Kidney (tissue), 14 donors: ENCODE results near the gene DBN1. TPM values are rescaled to one million over a fixed set of nuclear protein-coding genes. Genes with fewer than 3 reads are reported as not detected.

Experiments
- DNase-seq, 5 donors: peaks; one replicate each; pipeline ENCODE4 v3.0.0-alpha.2; 2013 to 2020
- FAIRE-seq: peaks from 2 replicates; lab custom pipeline; 2012; peaks lifted over from hg19 to GRCh38; lab: Jason Lieb, UNC
- H3K27ac ChIP-seq, 2 donors: one replicate each; pipeline ENCODE4 v1.7.0; 2013; ENCODE audit warnings: low read depth in 2 of 2, low read length in 2 of 2, inconsistent platforms in 1 of 2
- H3K27me3 ChIP-seq: one replicate; pipeline ENCODE4 v1.7.1; 2013; ENCODE audit warnings: low read length, inconsistent platforms; ENCODE audit not compliant: control insufficient read depth, insufficient read depth
- H3K36me3 ChIP-seq, 3 donors: one replicate each; pipeline versions ENCODE4 v1.7.0 to v1.7.1; 2013; ENCODE audit warnings: low read length in 3 of 3, control low read depth in 1 of 3, inconsistent platforms in 1 of 3; ENCODE audit not compliant: insufficient read depth in 3 of 3, control insufficient read depth in 2 of 3
- H3K4me1 ChIP-seq, 3 donors: one replicate each; pipeline versions ENCODE4 v1.7.0 to v1.7.1; 2013; ENCODE audit warnings: low read length in 3 of 3, inconsistent platforms in 1 of 3, low read depth in 1 of 3; ENCODE audit not compliant: control insufficient read depth in 2 of 3, insufficient read depth in 2 of 3
- H3K4me3 ChIP-seq, 3 donors: one replicate each; pipeline versions ENCODE4 v1.7.0 to v1.8.1; 2013; ENCODE audit warnings: low read length in 3 of 3, control low read depth in 1 of 3, inconsistent platforms in 1 of 3
- H3K9ac ChIP-seq, 3 donors: one replicate each; pipeline versions ENCODE4 v1.7.0 to v1.7.1; 2013; ENCODE audit warnings: low read length in 3 of 3, control low read depth in 1 of 3, inconsistent platforms in 1 of 3
- H3K9me3 ChIP-seq, 3 donors: one replicate each; pipeline versions ENCODE4 v1.7.0 to v1.7.1; 2013; ENCODE audit warnings: low read length in 3 of 3, control low read depth in 1 of 3, inconsistent platforms in 1 of 3; ENCODE audit not compliant: control insufficient read depth in 2 of 3, insufficient read depth in 1 of 3
- CTCF ChIP-seq: IDR thresholded peaks from 3 replicates; pipeline ENCODE4 v1.5.1; 2012; ENCODE audit warnings: mild to moderate bottlenecking, moderate library complexity, borderline replicate concordance; ENCODE audit not compliant: insufficient read depth; ENCODE audit errors: extremely low read depth
- intact Hi-C: fragments of 100-400 bp; cut with DNase I; formaldehyde crosslinking; loops from one replicate; pipeline ENCODE4 v1.11.1; 2022
- polyA plus RNA-seq: library from polyadenylated mRNA; stranded (reverse); fragments of 350-450 nt; fragmentation: Illumina TruSeq; extraction: RNeasy Lipid Tissue Mini Kit (QIAGEN cat#74804); gene quantifications from one replicate; pipeline ENCODE4 v1.2.3, GENCODE V29; 2014; ENCODE audit warnings: low read depth, low replicate concordance; ENCODE audit not compliant: insufficient read depth
- total RNA-seq: library from RNA; stranded (reverse); fragmentation: NEBNext Ultra II Directional; extraction: Animal tissue kit (Norgen Biotek cat#: 25700); gene quantifications from one replicate; pipeline ENCODE4 v1.2.1, GENCODE V29; 2021
- donor health status: control.
- donor health status: control.
- donor health status: control.
- donor health status: control.
- donor health status: control.
- donor health status: DM: yes; HTN: yes; CAD: no.
- donor health status: Normal renal cell carcinoma (clear cell type).

Gene DBN1
- total and polyA plus RNA-seq, 2 donors from 2014 or later: 56.5 to 64.2 TPM

GRCh38 chr5:177410575-177410974, 62.9 kb downstream of the DBN1 start:
- Histone ChIP-seq H3K9ac (no peak overlapping the region), H3K4me3 (no peak overlapping the region), H3K27ac (no peak overlapping the region), H3K4me1 (no peaks in the 10 kb centered on the region), H3K9me3 (no peaks in the 10 kb centered on the region), H3K36me3 (no peaks in the 10 kb centered on the region), H3K27me3 (no peaks in the 10 kb centered on the region)
- no peak for TF ChIP-seq CTCF
- DNase-seq: no peak
- intact Hi-C loops: no loop called here
- FAIRE-seq: no peak

DNA sequence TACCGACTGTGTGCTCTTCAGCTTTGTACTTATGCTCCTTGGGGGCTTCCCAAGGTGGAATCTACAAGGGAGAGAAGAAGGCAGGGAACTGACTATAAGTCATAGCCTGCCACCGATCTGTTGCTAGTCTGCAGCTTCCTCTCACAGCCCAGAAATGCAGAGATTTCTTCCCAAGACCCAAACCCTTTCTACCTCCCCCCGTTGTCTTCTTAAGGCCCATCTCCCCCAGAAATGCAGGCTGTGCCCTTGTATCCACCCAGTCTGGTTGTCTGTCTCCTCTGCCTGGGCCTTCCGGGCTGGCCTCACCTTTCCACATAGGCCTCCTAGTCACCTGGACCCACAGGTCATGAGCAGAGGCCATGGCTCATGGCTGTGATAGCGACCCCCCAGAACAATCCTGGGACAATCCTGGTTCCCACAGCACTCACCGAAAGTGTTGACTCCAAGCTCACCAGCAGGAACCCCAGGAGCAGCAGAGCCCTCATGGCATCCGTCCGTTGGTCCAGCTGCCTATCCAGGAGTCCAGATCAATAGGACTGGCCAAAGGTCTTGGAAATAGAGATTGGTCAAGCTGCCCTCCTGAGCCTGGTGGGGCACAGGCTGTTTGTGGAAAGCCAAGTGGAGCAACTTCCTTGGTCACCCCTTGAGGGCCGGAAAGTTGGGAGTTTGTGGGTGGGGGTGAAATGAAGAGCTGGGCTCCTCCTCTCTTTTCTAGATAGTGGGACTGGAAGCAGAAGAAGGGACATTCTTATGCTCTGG, 64.2 kb downstream of the DBN1 start, which contains the start of gene F12:
Gene F12, minus strand, starts transcription at position 522 of the 759 bp plus-strand sequence. Its CDS starts 37 bp downstream, at position 485.
- Histone ChIP-seq H3K27me3 (no peaks in the 10 kb centered on the region), H3K9me3 (no peaks in the 10 kb centered on the region), H3K4me3 (no peak within 1 kb of the TSS), H3K4me1 (peaks cover 0 to 6% (median 0%) of the 10 kb centered on the region in 3 donors), H3K9ac (no peak within 1 kb of the TSS), H3K27ac (no peak within 1 kb of the TSS), H3K36me3 (no peaks in the 10 kb centered on the region)
- no peak for FAIRE-seq
- intact Hi-C loops: loop anchor here (5.0 kb wide), 1 partner anchor 43 kb away; no protein-coding TSS in a partner anchor
- DNase-seq: no peak
- TF ChIP-seq CTCF: no peak

Other genes starting within 250 kb of the DBN1 start
- 25.0 TPM for gene RAB24, start 169.9 kb downstream of the DBN1 start, total RNA-seq
- gene RAB24, start 169.9 kb downstream of the DBN1 start, polyA plus RNA-seq: 77.6 TPM
- 90.8 TPM for gene PRELID1, start 169.8 kb downstream of the DBN1 start, total RNA-seq
- gene PRELID1, start 169.8 kb downstream of the DBN1 start, polyA plus RNA-seq: 351 TPM
- 6.6 TPM for gene MXD3, start 161.7 kb downstream of the DBN1 start, total RNA-seq
- 4.9 TPM for gene MXD3, start 161.7 kb downstream of the DBN1 start, polyA plus RNA-seq
- gene LMAN2, start 122.0 kb downstream of the DBN1 start, total RNA-seq: 137 TPM
- gene LMAN2, start 122.0 kb downstream of the DBN1 start, polyA plus RNA-seq: 190 TPM
- gene RGS14, start 115.7 kb downstream of the DBN1 start, total RNA-seq: 28.4 TPM
- 56.3 TPM for gene RGS14, start 115.7 kb downstream of the DBN1 start, polyA plus RNA-seq
- gene SLC34A1, start 89.2 kb downstream of the DBN1 start, total RNA-seq: 0.91 TPM
- 211 TPM for gene SLC34A1, start 89.2 kb downstream of the DBN1 start, polyA plus RNA-seq
- gene PFN3, start 73.0 kb downstream of the DBN1 start, total RNA-seq: not detected
- gene PFN3, start 73.0 kb downstream of the DBN1 start, polyA plus RNA-seq: not detected
- 4.2 TPM for gene F12, start 64.1 kb downstream of the DBN1 start, total RNA-seq
- 3.1 TPM for gene F12, start 64.1 kb downstream of the DBN1 start, polyA plus RNA-seq
- 37.8 TPM for gene GRK6, start 47.0 kb downstream of the DBN1 start, total RNA-seq
- gene GRK6, start 47.0 kb downstream of the DBN1 start, polyA plus RNA-seq: 9.6 TPM
- 5.5 TPM for gene PRR7, start 26.8 kb downstream of the DBN1 start, total RNA-seq
- gene PRR7, start 26.8 kb downstream of the DBN1 start, polyA plus RNA-seq: 1.6 TPM
- 89.7 TPM for gene PDLIM7, start 24.0 kb upstream of the DBN1 start, total RNA-seq
- 46.4 TPM for gene PDLIM7, start 24.0 kb upstream of the DBN1 start, polyA plus RNA-seq
- 18.6 TPM for gene DOK3, start 36.2 kb upstream of the DBN1 start, total RNA-seq
- gene DOK3, start 36.2 kb upstream of the DBN1 start, polyA plus RNA-seq: 1.9 TPM
- 86.7 TPM for gene DDX41, start 43.3 kb upstream of the DBN1 start, total RNA-seq
- 97.3 TPM for gene DDX41, start 43.3 kb upstream of the DBN1 start, polyA plus RNA-seq
- gene FAM193B, start 80.9 kb upstream of the DBN1 start, total RNA-seq: 77.8 TPM
- 61.0 TPM for gene FAM193B, start 80.9 kb upstream of the DBN1 start, polyA plus RNA-seq
- gene TMED9, start 118.6 kb upstream of the DBN1 start, total RNA-seq: 168 TPM
- 214 TPM for gene TMED9, start 118.6 kb upstream of the DBN1 start, polyA plus RNA-seq
- 30.7 TPM for gene B4GALT7, start 126.5 kb upstream of the DBN1 start, total RNA-seq
- 42.6 TPM for gene B4GALT7, start 126.5 kb upstream of the DBN1 start, polyA plus RNA-seq